Epidermal melanocyte (primary cell): ENCODE results near the gene BSN.
"Not testable (repeated sequence)": the region's sequence is repeated elsewhere in the genome, so short reads cannot be mapped to it uniquely, and the experiment has no call there.

Experiments used
- DNase-seq: peaks from one replicate; pipeline ENCODE4 v3.0.0; 2011; ENCODE audit warnings: low spot score; ENCODE audit not compliant: insufficient read length

Gene BSN

DNA sequence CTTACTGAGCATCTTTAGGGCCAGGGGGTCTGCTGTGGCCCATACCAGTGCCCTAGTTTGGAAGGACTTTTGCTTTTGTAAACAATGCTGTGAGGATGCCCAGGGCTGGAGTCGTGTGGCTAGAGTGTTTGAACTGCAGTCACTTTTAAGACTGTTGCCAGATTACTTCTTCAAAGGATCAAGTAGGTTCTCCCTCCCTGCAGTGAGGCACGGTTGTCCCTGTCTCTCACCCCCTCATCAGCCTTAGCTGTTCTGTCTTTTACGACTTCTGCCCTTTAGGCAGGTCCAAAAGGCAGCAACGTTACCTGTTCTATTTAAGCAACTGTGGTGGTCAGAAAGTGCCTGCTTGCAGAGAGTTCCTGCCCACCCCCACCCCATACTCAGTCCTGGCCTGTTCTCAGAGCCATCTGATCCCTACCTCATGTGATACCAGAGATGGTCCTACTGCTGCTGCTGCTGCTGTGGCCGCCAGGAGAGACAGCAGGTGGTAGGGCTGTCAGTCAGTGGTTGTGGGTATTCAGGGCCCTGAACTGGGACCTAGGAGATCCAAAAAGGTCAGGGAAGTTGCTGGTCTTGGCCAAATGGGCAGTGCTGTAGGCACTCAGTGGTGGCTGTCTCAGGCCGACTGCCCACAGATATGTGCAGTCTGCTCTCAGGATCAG is 140.3 kb downstream of the BSN start:
- not testable (repeated sequence) for DNase-seq

DNA sequence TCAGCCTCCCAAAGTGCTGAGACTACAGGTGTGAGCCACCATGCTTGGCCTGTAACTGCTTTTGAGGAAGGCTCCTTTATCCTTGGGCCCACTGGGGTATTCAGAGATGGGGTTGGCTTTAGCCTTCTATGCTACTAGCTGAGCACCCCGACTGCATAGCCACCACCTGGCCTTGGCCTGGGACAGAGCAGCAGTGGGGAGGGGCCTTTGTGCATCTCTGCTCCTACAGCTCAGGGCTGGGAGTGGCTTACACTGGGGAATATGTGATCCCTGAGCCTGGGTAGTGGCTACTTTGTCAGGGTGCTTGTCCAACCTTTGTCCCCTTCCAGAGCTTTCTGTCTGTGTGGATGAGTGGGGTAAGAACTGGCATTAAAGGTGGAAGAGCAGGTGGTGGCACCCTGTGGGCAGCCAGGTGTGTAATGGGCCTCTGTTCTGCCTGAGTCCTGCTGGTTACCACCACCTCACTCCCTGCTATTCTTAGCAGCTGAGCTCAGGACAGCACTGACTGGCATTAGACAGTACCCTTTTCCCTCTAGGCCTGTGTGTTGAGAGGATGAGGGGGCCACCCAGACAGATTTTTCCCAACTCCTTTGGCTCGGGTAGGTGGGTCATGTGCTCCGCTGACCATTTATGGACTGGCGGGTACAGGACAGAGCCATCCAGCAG is 141.2 kb downstream of the BSN start:
- not testable (repeated sequence) for DNase-seq

DNA sequence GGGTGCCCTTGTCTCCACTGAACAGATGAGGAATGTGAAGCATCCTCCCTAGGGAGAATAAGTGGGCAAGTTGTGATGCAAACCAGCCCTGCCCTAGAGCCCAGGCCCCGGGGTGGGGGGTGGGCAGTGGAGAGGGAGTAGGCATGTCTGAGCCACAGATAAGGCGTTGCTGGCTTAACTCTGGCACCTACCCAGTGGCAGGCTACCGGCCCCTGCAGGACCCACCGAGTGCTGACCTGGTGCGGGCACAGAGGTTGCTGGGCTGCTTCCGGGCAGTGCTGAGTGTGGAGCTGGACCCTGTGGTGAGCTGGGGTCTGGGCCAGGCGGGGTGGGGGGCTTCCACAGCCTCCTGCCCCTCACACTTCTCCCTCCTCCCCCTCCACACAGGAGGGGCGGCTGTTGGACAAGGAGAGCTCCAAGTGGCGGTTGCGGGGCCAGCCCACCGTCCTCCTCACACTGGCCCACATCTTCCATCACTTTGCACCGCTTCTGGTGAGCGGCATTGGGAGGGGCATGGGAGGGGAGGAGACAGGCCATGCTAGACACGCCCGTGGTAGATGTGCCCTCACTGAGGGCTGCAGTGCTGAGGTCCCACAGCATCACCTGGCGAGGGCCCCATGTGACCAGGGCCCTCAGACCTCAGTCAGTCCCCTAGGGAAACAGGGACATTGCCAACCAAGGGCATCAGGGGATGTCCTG is 145.2 kb downstream of the BSN start:
- DNase-seq = no peak

DNA sequence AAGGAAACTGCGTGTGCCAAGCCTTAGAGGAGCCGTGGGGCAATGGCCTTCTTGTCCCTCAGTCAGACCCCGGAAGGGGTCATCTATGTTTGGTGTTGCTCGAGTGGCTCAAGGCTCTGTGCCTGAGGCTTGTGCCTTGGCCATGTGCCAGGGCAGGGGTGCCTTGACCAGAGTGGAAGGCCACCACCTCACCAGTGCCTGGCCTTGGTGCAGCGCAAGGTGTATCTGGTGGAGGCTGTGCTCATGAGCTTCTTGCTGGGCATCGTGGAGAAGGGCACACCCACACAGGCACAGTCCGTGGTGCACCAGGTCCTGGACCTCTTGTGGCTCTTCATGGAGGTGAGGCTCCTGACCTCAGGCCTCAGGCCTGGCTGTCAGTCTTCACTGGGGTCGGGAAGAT is 145.7 kb downstream of the BSN start:
- no peak for DNase-seq

DNA sequence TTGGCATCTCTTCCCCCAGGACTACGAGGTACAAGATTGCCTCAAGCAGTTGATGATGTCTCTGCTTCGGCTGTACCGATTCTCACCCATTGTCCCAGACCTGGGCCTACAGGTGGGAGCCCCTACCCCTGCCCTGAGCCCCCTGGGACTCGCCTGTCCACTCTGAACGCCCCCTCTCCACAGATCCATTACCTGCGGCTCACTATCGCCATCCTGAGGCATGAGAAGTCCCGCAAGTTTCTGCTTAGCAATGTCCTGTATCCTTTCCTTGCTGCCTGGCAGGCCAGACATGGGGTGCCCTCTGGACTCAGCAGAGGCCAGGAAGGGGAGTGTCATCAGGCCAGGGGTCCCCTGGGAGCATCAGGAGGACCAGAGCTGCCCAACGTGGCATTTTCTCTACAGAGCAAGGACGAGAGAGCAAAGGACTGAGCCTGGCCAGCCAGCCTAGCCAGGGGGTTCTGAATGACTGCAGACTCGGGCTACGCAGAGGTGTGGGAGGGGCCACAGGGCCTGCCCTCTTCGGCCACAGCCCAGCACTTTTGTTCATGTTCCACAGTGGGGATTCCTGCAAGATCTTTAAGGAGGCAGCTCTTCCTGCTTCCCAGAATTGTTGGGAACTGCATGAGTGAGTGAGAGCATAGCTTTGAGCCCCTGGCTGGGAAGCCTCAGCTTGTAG is 146.3 kb downstream of the BSN start:
- DNase-seq = no peak

DNA sequence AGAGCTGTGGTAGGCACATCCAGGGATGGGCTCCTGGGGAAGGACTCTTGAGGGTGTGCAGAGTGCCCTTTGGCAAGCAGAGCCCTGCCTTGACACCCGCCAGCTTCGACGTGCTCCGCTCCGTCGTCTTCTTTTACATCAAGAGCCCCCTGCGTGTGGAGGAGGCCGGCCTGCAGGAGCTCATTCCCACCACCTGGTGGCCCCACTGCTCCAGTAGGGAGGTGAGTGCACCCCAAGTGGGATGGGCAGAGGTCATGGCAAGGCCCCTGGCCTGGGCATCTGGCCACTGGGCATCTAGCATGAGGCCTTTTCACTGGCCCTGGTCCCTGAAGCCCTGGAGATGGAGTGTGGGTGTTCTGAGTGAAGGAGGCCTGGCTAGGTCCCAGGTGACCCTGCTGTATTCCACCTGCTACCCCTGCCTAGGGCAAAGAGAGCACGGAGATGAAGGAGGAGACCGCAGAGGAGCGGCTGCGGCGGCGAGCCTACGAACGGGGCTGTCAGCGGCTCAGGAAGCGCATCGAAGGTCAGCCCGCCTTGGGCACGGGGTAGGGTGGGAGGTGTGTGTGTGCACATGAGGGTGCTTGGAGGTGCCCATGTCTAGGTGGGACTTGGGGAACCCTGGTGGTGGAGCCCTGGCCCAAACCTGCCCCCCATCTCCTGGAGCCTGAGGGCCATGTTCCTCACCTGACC is 147.3 kb downstream of the BSN start:
- DNase-seq = no peak

DNA sequence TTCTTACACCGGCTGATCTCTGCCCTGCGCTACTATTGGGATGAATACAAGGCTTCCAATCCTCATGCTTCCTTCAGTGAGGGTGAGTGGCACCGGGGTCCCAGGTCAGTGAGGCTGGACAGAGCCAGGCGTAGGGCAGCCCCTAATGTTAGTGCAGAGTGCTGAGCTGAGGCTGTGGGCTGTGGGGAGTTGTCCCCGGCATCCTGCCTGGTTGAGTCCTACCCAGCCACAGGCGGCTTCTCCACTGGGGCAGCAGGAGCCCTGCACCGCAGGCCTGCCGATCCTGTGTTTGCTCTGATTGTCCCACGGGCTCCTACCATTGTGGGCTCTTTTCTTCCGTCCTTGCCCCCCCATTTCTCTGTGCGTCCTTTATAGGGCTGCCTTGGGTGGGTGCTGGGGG is 148.4 kb downstream of the BSN start:
- no peak for DNase-seq

DNA sequence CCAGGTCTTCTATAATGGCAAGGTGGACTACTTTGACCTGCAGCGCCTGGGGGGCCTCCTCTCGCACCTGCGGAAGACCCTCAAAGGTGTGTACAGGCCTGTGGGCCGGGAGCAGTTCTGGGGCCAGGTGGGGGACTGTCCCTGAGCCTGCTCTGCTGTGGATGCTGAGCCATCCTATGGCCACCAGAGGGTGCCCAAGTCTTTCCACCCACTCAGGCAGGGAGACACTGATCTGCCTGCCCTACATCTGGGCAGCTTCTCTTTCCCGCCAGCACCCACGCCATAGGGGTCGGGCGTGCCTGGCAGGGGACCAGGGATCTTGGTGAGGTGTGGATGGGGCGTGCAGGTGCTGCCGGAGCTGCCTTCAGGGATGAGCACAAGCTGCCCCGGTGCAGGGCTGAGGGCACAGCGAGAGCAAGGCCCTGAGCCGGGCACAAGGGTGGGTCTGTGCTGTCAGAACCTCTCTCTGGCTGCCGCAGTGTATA is 149.2 kb downstream of the BSN start:
- DNase-seq = peak; percentile 67

DNA sequence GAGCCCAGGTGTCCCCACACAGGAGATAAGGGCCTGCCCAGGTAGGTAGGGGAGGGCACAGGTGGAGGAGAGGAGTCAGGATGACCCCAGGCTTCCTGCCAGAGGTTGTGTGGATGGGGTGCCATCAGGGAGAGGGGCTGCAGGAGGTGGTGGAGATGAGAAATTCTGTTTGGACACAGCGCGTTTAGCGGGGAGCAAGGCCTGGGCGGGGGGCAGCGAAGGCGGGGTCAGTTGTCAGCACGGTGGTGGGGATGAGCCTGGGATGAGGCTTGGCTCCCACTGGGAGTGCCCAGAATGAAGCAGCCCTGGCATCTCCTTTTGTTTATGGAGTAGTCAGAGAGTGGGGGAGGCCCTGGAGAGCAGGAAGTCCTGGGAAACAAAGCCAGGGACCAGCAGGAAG is 149.7 kb downstream of the BSN start:
- no peak for DNase-seq

DNA sequence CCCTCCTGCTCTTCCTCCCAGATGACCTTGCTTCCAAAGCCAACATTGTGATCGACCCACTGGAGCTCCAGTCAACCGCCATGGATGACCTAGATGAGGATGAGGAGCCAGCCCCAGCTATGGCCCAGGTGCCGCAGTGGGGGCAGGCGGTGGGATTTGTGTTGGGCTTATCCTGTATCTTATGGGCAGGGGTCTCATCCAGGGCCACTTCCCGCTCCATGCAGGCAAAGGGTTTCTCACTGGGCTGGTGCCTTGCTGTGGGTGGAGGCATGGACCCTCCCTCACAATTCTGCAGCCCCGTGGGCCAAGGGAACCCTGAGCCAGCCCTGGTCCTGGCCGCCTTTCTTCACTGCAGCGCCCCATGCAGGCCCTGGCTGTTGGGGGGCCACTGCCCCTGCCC is 150.4 kb downstream of the BSN start:
- no peak for DNase-seq

DNA sequence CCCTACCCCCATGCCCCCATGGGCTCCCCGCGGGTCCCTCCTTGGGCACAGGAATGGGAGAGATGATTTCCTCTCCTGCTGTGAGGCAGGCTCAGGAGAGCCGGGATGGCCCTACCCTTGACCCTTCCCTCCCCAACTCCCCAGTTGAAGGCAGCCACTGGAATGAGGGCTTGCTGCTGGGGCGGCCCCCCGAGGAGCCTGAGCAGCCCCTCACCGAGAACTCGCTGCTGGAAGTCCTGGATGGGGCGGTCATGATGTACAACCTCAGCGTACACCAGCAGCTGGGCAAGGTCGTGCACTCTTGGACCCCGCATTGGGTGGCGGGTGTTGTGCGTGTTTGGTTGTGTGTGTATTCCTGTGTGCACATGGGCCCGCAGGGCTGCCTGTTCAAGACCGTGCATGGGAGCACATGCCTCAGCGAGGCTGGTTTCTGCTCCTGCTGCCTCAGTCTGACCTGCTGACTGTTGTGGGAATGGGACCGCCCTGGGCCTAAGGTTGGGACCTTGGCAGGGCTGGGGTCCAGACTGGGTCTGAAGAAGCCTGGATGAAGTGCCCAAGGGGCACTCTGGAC is 151.2 kb downstream of the BSN start:
- DNase-seq = no peak

DNA sequence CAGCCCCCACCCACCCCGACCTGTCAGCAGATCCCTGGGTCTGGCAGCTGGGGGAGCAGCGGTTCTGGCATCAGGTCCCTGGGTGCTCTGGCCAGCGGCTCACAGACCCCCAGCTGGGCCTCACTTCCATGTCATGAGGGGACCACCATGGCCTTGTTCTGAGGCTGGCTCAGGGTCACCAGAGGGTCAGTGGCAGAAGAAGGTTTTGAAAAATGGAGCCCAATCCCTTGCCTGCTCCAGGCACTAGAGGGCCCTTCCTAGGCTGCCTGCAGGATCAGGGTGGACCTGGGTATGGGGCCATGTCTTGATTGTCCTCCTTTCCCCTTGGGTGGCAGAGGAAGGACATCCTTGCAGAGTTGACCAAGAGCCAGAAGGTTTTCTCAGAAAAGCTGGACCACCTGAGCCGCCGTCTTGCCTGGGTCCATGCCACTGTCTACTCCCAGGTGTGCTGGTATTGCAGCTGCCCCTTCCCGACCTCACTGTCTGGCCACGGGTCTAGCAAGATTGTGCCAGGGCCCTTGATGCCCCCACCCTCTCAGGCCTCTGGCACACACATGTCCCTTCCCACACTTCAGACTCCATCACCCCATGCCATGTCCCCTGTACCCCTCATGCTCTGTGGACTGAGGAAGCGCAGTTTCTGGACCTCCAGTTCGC is 152.3 kb downstream of the BSN start:
- DNase-seq = no peak

DNA sequence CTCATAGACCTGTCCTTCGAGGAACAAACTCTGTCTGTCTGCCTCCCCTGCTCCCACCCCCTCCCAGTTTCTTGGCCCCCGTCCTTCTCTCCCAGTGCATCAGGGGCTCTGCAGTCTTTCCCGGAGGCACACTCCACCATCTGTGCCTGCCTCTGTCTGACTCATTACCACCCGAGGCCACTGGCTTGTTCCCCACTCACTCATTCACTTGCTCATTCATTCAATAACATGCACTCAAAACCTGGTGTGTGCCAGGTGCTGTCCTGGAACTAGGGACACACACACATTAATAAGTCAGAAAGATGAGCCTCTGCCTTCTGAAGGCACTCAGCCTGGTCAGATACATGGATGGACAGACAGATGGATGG is 152.8 kb downstream of the BSN start:
- no peak for DNase-seq

DNA sequence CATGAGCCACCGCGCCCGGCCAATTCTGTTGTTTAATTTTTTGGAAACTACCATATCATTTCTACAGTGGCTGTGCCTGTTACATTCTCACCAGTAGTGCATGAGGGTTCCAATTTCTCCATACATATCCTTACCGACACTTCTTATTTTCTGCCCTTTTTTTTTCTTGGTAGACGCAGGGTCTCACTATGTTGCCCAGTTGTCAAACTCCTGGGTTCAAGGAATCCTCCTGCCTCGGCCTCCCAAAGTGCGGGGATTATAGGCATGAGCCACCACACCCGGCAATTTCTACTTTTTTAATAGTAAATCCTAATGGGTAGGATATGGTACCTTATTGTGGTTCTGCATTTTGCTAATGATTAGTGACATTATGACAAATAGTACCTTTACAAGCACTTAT is 155.6 kb downstream of the BSN start:
- DNase-seq = no peak

DNA sequence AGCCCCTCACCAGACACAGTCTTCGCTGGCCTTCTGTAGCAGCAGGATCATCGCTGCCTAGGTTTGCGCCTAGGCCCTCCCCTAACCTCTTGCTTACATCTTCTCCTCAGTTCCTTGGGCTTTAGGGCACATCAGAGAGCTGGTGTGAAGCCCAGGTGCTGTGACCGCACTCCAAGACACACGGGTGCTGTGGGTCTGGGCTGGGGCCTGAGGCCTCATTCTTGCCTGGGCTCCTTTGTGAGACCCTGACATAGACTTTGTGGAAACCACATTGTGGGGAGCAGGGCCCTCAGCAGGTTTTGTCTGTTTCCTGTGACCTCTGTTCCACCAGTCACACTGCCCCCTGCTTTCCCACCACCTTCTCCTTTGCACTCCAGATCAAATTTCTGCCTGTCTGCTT is 157.2 kb downstream of the BSN start:
- no peak for DNase-seq

DNA sequence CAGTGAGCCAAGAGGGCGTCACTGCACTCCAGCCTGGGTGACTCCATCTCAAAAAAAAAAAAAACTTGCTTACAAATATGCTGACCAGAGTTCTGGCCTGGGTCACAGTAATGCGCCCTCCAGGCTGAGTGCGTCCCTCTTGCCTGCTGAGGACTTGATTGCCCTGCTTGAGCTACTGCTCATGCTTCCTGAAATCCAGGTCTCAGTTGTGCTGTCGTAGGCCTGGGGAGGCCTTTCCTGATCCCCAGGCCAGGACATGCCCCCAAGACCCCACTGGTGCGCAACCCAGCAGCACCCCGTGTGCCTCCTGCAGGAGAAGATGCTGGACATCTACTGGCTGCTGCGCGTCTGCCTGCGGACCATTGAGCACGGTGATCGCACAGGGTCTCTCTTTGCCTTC is 157.9 kb downstream of the BSN start:
- no peak for DNase-seq

DNA sequence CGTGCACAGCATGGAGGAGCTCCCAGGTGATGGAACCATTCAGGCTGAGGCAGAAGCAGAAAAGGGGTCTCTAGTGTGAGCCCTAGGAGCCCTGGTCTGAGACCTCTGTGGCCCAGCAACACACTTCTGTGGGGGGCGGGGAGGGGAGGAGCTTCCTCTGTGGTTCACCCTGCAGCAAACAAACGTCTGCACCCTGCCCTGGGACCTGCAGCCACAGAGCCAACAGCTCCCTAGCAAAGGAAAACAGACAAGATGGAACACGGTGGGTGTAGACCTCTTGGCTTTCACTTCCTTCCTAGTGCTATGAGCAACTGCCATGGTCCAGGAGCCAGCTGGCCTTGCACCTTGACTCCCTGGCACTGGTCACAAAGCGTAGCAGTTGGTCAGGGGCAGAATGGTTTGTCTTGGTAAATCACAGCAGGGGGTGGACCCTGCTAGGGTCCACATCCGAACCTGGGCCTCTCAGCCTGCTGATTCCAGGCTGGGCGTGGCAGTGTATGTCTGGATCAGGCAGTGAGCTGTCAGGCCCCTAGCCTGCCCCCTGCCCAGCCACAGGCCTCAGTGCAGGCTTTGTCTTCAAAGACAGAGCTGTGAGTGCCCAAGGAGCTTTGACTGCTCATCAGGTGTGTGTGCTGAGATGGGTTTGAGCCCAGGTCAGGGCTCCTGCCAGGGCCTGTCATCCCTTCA is 158.5 kb downstream of the BSN start:
- no peak for DNase-seq

DNA sequence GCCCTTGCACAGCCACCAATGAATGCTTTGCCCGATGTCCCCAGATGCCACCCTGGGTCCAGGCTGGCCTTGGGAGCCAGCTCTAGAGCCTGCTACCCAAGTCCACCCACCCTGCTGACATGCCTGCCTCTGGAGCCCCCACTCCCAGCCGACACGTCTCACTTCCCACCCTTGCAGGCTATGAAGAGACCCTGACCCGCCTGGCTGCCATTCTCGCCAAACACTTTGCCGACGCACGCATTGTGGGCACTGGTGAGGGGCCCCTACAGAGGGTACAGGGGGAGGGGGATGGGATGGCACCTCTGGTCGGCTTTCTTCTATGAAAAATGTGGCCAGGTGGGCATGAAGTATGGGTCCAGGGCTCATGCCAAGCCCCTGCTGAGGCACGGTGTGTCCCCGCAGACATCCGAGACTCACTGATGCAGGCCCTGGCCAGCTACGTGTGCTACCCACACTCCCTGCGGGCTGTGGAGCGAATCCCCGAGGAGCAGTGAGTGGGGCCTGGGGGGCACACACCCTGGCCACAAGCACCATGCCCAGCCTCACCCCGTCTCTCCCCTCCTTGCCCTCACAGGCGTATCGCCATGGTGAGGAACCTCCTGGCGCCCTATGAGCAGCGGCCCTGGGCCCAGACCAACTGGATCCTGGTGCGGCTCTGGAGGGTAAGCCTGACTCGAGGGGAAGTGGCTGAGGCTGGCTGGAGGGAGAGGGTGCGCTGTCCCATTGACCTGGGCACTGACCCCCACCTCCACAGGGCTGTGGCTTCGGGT is 159.2 kb downstream of the BSN start:
- DNase-seq = no peak
